ENCODE data around the gene MTNR1B. TPM values are rescaled to one million over a fixed set of nuclear protein-coding genes. Genes with fewer than 3 reads are reported as not detected.

Gene MTNR1B
- total RNA-seq, 1 experiment from 2014 or later, result not detected

GRCh38 chr11:92929246-92929645 lies 40.2 kb upstream of the MTNR1B start:
- Histone ChIP-seq H3K4me1 (ENCODE audit: insufficient read depth, low read length, poor library complexity, severe bottlenecking) (peaks cover 7% of the 10 kb centered on the region), H3K9me3 (ENCODE audit: low read depth, low read length, poor library complexity, severe bottlenecking) (peaks cover 7% of the 10 kb centered on the region), H3K4me3 (ENCODE audit: low read depth, low read length, poor library complexity, severe bottlenecking) (no peak overlapping the region), H3K27ac (ENCODE audit: low read depth, low read length, poor library complexity, severe bottlenecking) (no peak overlapping the region), H3K36me3 (ENCODE audit: insufficient read depth, low read length, poor library complexity, severe bottlenecking) (no peaks in the 10 kb centered on the region), H3K27me3 (replicated peaks; ENCODE audit: insufficient read depth, low read depth, low read length, poor library complexity) (no peaks in the 10 kb centered on the region)
- POLR2A ChIA-PET (ENCODE audit: low non-redundant PET), result no interaction called here
- DNase-seq (ENCODE audit: low spot score), result no peak
- CTCF ChIA-PET, result no interaction called here
- TF ChIP-seq EZH2 (IDR thresholded peaks at IDR 0.05; ENCODE audit: borderline replicate concordance, low read depth, low read length, poor library complexity, severe bottlenecking), result no peak
- TF ChIP-seq CTCF (conservative IDR thresholded peaks at IDR 0.05; ENCODE audit: low read depth, low read length), result no peak
- BruUV-seq (replicated peaks), result no TSS peak
- intact Hi-C loops (cut with micrococcal nuclease; ENCODE audit: unreplicated experiment), result no loop called here

GRCh38 chr11:92929653-92930052 lies 39.8 kb upstream of the MTNR1B start:
- Histone ChIP-seq H3K9me3 (ENCODE audit: low read depth, low read length, poor library complexity, severe bottlenecking) (peaks cover 7% of the 10 kb centered on the region), H3K4me1 (ENCODE audit: insufficient read depth, low read length, poor library complexity, severe bottlenecking) (peaks cover 7% of the 10 kb centered on the region), H3K27me3 (replicated peaks; ENCODE audit: insufficient read depth, low read depth, low read length, poor library complexity) (no peaks in the 10 kb centered on the region), H3K4me3 (ENCODE audit: low read depth, low read length, poor library complexity, severe bottlenecking) (no peak overlapping the region), H3K36me3 (ENCODE audit: insufficient read depth, low read length, poor library complexity, severe bottlenecking) (no peaks in the 10 kb centered on the region), H3K27ac (ENCODE audit: low read depth, low read length, poor library complexity, severe bottlenecking) (no peak overlapping the region)
- no TSS peak for BruUV-seq (replicated peaks)
- POLR2A ChIA-PET (ENCODE audit: low non-redundant PET), result no interaction called here
- TF ChIP-seq CTCF (conservative IDR thresholded peaks at IDR 0.05; ENCODE audit: low read depth, low read length) (no peak), EZH2 (IDR thresholded peaks at IDR 0.05; ENCODE audit: borderline replicate concordance, low read depth, low read length, poor library complexity, severe bottlenecking) (no peak)
- intact Hi-C loops (cut with micrococcal nuclease; ENCODE audit: unreplicated experiment), result no loop called here
- DNase-seq (ENCODE audit: low spot score), result no peak
- CTCF ChIA-PET, result no interaction called here

GRCh38 chr11:92931746-92932422 lies 37.6 kb upstream of the MTNR1B start:
- BruUV-seq (replicated peaks), result no TSS peak

More at GRCh38 chr11:92931746-92932422, 37.6 kb upstream of the MTNR1B start:
- H3K9me3 ChIP-seq (ENCODE audit: low read depth, low read length, poor library complexity, severe bottlenecking), result no peaks in the 10 kb centered on the region
- no peaks in the 10 kb centered on the region for H3K36me3 ChIP-seq (ENCODE audit: insufficient read depth, low read length, poor library complexity, severe bottlenecking)
- H3K27me3 ChIP-seq (replicated peaks; ENCODE audit: insufficient read depth, low read depth, low read length, poor library complexity), result no peaks in the 10 kb centered on the region
- no peak for TF ChIP-seq CTCF (conservative IDR thresholded peaks at IDR 0.05; ENCODE audit: low read depth, low read length)
- no peak overlapping the region for H3K27ac ChIP-seq (ENCODE audit: low read depth, low read length, poor library complexity, severe bottlenecking)
- H3K4me1 ChIP-seq (ENCODE audit: insufficient read depth, low read length, poor library complexity, severe bottlenecking), result peaks cover 7% of the 10 kb centered on the region
- DNase-seq (ENCODE audit: low spot score), result peak; percentile 58
- ChIA-PET CTCF (interaction anchor here (0.5 kb wide), 1 partner anchor 342 kb away, joined by 3 read pairs; no protein-coding TSS in a partner anchor), POLR2A (ENCODE audit: low non-redundant PET) (no interaction called here)
- H3K4me3 ChIP-seq (ENCODE audit: low read depth, low read length, poor library complexity, severe bottlenecking), result no peak overlapping the region
- intact Hi-C loops (cut with micrococcal nuclease; ENCODE audit: unreplicated experiment), result no loop called here

Data from A673 (cell line).